GM23248 (cell line): ENCODE measurements around the gene RNASE8.

Experiments used
- EZH2 ChIP-seq: fragments of 200-600 bp; sonication (generic); IDR thresholded peaks from 2 replicates; pipeline ENCODE4 v1.6.1; 2018; ENCODE audit warnings: antibody characterized with exemption, mild to moderate bottlenecking; ENCODE audit not compliant: insufficient read depth, poor library complexity, severe bottlenecking
- EZH2phosphoT487 ChIP-seq: fragments of 200-600 bp; sonication (generic); IDR thresholded peaks from 2 replicates; pipeline ENCODE4 v1.6.1; 2018; ENCODE audit warnings: antibody characterized with exemption, moderate library complexity, mild to moderate bottlenecking, low read depth; ENCODE audit not compliant: insufficient read depth

DNA sequence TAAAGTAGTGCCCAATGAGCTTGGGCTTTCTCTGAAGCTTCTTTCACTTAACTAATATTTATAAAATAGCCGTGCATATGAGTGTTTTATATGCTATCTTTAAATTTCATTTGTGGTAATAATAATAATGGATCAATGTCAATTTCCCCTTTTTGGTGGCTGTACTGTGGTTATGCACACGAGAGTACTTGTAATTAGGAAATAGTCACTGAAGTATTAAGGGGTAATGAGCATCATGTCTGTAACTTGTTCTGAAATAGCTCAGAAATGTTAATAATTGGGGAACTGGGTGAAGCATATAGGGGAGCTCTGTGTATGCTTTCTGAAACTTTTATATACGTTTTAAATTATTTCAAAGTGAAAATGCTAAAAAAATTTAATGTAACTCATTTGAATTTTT lies 7.0 kb upstream of the RNASE8 start:
- no peak for TF ChIP-seq EZH2
- no peak for TF ChIP-seq EZH2phosphoT487
